NCI-H2107 (cell line): ENCODE data around the gene NFATC2IP.
A peak's percentile ranks its signal among the peaks of the same experiment; 100 is the strongest.

Experiments used
- DNase-seq: peaks from one replicate; lab custom pipeline; 2025; lab: John Stamatoyannopoulos, UW

Gene NFATC2IP

GRCh38 chr16:28950648-28951409 lies at the start of gene NFATC2IP:
Gene NFATC2IP, plus strand, starts transcription at chr16:28950937. Its CDS starts 75 bp downstream, at chr16:28951012.
- peak; percentile 98 for DNase-seq

DNA sequence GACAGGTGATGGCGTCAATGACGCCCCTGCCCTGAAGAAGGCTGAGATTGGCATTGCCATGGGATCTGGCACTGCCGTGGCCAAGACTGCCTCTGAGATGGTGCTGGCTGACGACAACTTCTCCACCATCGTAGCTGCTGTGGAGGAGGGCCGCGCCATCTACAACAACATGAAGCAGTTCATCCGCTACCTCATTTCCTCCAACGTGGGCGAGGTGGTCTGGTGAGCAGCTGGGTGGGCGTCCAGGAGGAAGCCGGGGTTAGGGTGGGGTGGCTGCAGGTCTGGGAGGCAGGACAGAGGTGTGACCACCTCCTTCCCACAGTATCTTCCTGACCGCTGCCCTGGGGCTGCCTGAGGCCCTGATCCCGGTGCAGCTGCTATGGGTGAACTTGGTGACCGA lies 48.9 kb upstream of the NFATC2IP start:
- no peak for DNase-seq

DNA sequence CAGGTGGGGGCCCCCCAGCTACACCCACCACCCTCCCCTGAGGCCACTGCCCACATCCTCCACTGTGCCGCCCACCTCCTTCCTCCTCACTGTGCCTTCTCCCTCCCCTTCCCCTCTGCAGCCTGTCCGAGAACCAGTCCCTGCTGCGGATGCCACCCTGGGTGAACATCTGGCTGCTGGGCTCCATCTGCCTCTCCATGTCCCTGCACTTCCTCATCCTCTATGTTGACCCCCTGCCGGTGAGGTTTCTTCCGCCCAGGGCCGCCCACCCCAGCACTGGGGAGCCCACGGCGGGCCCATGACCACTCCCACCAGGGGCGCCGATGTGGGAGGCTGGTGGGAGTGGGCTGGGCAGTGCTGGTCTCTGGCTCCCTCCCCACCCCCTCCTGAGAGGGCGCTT lies 47.8 kb upstream of the NFATC2IP start:
- DNase-seq, result no peak

DNA sequence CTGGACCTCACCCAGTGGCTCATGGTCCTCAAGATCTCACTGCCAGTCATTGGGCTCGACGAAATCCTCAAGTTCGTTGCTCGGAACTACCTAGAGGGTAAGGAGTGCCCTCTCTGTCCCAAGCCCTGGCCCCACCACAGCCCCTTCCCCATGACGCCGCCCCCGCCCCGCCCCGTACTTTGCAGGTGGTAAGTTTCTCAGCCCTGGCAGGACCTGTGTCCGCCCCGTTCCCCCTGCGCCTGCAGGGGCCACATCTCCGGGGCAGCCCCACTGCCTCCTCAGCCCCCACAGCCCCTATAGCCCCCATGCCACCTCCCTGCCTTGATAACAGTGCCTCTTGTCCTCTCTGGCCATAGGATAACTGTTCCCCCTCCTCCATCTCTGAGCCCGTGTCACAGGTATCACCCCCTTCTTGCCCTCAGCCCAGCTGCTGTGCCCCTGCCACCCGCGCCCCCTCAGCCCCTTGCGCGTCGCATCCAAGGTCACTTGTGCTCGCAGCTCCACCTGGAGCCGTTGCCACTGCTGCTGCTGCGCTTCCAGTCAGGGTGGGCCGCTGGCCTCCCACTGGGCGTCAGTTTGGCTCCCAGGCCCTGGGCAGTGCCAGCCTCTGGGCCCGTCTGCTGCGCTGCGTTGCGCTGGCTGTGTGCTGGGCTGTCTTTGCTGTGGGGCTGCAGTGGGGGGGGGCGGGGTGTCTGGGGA lies 47.2 kb upstream of the NFATC2IP start:
- DNase-seq, result no peak

DNA sequence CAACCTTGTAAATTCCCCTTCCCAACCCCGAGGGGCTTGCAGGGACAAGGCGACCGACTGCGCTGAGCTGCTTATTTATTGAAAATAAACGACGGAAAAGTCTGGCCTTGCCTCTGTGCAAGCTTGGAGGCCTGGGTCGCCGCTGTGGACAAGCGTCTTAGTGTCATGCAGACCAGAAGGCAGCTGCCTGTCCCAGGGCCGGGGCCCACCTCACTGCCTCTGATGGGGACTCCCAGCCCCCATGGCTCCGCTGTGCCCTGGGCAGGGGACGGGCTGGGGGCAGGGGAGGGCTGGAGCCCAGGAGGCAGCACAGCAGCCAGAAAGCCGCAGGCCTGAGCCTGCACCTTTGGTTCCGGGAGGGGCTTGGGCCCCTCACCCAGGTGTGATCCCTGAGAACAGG lies 46.4 kb upstream of the NFATC2IP start:
- DNase-seq, result no peak

- DNase-seq, result no peak
These were observed 45.9 kb upstream of the NFATC2IP start for GRCh38 chr16:28904828-28905227.

DNA sequence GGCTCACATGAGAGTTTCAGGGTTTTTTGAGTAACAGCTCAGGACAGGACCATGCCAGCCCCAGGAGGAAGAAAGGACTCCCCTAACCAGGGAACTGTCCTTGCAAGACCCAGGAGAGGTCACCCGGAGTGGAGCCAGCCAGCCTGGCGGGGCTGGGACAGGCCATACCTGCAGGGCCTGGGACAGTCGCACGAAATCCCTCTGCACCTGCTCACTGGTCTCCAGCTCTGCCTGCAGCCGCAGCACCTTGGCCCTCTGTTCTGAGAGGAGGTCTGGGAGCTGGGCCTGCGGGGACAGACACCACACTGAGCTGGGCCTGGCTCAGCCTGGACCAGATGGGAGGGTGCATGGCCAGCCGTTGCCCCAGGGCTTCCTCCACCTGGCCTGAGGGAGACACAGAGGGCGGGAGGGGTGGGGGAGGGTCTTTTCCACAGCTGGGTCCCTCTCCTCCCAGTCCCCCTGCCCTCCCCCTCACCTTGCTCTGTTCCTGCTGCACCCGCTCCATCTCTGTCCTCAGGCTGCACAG lies 45.4 kb upstream of the NFATC2IP start:
- DNase-seq, result no peak

GRCh38 chr16:28905800-28906372 lies 44.9 kb upstream of the NFATC2IP start:
- DNase-seq, result no peak

DNA sequence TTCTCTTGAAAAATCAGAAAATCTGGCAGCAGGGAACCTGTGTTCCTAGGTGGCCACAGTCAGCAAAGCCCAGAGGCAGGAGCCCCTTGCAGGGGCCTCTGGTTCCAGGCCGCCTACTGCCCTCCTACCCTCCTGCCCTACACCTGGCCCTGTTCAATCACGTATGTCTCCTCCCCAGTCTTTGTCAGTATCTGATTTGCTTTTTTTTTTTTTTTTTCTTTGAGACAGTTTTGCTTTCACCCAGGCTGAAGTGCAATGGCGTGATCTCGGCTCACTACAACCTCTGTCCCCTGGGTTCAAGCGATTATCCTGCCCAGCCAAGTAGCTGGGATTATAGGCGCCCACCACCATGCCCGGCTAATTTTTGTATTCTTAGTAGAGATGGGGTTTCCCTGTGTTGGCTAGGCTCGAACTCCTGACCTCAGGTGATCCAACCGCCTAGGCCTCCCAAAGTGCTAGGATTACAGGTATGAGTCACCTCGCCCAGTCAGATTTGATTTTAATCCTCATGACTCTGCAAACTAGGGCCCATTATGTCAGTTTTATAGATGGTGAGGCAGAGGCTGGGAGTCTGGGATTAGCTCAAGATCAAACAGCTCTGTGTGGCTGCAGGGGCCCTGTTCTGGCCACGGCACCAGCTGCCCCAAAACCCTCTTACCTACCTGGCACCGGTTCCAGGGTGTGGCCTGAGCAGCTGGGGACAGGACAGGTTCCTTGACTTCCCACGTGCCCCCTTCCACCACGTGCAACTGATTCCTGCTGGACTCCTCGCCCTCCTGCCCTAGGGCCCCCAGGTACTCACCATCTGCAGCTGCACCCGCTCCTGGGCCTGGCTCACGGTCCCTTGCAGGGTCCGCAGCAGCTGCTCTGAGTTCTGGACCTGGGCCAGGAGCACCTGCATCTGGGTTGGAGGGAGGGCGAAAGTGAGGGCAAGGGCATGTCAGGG lies 40.4 kb upstream of the NFATC2IP start:
- DNase-seq, result no peak

DNA sequence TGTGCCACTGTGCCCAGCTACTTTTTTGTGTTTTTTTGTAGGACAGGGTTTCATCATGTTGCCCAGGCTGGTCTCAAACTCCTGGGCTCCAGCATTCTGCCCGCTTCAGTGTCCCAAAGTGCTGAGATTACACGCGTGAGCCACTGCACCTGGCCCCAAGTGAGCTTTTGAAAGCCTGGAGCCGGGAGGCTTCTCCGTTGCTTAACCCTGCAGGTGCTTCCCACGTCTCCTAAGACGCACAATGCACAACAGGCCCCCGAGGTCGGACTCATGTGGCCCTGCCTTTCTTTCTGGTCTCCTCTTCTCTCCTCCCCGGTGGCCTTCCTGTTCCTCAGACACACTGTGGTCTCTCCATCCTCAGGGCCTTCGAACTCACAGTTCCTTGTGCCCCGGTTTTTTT lies 38.2 kb upstream of the NFATC2IP start:
- DNase-seq, result no peak

DNA sequence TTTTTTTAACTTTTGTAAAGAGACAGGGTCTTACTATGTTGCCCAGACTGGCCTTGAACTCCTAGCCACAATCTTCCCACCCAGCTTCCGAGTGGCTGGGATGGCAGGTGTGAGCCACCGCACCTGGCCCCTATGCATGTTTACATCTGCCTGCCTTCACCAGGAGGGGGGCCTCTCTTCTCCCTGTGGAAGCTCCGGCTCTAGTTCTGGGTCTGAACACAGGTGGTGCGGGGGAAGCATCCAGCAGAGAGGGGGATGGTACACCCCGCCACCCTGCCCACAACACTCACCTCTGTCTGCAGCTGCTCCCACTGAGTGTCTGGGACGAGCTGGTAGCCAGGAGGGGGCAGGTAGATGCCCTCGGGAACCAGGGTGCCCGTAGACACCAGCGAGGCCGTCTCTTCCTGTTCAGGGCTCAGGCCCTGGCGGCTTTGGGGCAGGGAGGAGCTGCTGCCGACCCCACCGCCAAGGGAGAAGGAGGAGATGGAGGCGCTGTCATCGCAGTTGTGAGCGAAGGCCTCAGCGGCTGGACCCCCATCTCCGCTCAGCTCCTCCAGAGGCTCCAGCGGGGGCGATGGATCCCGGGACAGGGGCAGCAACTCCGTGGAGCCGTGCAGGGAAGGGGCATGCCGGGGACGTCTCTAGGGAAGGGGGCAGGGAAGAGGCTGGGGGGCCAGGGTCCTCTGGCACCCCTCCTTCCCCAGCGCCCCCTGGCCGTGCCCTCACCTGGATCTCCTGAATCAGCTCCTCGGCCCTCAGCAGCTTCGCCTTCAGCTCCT lies 36.6 kb upstream of the NFATC2IP start:
- no peak for DNase-seq

- no peak for DNase-seq
These were observed 35.6 kb upstream of the NFATC2IP start for GRCh38 chr16:28915181-28915580.

DNA sequence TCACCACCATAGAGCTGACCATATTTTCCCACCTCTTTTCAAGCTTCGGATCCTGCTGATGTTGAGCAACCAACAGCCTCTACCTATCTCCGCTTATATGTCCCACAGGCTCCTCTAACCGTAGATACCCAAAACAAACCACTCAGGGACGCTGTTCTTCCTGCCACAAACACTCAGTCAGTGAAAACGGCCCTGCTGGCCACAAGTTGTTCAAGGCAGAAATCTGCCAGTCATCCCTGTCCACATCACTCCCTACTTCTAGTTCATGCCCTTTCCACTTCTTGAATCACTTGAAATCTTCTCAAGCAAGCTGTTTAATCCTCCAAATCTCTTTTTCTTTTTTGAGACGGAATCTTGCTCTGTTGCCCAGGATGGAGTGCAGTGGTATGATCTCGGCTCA lies 33.6 kb upstream of the NFATC2IP start:
- no peak for DNase-seq

GRCh38 chr16:28918698-28919097 lies 32.0 kb upstream of the NFATC2IP start:
- DNase-seq, result no peak

GRCh38 chr16:28923231-28923587 lies 27.5 kb upstream of the NFATC2IP start:
- no peak for DNase-seq

GRCh38 chr16:28923652-28924398 lies 26.9 kb upstream of the NFATC2IP start:
- no peak for DNase-seq

DNA sequence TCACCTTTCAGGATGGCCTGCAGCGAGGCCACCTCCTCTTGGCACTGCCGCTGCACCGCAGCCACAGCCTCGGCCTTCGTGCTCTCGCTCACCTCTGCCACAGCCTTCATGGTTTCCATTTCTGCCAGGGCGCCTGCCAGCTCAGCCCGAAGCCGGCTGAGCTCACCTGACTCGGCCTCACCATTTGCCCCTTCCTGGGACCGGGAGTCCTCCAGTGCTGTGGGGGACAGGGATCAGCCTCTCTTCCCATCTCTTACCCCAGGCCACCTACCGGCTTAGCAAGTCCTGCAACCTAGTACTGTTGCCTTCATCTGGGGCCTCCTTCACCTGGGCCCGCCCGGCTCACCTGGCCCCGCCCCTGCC lies 26.4 kb upstream of the NFATC2IP start:
- no peak for DNase-seq

DNA sequence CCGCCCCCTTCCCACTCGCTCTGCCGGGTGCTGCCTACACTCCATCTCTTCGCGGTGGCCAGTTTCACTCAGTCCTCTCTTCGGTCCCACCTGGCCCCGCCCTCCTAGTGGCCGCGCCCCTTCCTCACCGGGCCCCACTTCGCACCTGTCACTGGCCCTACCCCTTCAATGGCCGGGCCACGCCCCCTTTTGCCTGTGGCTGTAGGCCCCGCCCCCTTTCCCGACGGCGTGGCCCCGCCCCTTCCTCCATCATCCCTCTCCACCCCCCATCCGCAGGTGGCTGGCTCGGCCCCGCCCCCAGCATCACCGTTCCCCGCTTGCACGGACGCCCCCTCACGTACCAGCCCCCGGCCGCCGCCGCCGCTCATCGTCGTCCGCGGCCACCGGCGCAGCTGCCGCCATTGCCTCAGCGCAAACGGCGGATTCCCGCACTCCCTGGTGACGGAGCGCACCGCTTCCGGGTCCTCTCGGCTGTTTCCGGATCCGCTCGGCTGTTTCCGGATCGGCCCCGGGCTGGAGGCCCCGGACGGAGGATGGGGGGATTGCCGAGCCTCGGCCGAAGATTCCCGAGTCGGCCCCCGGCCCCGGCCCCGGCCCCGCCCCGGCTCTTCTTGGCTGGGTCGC lies 25.9 kb upstream of the NFATC2IP start, which contains the start of gene RABEP2:
TSS of gene RABEP2 (minus strand) at position 477 of the 624 bp plus-strand sequence. CDS start at position 402, 75 bp downstream.
- peak; percentile 96 for DNase-seq

- peak; percentile 43 for DNase-seq
These were observed 25.1 kb upstream of the NFATC2IP start for GRCh38 chr16:28925386-28926228.
